ENCODE data around the gene CACNA1H. TPM values are rescaled to one million over a fixed set of nuclear protein-coding genes. Genes with fewer than 3 reads are reported as not detected.
"Not testable (repeated sequence)": the region's sequence is repeated elsewhere in the genome, so short reads cannot be mapped to it uniquely, and the experiment has no call there.

The CACNA1H gene
- total RNA-seq, 2 donors from 2014 or later, result 67.3 to 79.2 TPM

DNA sequence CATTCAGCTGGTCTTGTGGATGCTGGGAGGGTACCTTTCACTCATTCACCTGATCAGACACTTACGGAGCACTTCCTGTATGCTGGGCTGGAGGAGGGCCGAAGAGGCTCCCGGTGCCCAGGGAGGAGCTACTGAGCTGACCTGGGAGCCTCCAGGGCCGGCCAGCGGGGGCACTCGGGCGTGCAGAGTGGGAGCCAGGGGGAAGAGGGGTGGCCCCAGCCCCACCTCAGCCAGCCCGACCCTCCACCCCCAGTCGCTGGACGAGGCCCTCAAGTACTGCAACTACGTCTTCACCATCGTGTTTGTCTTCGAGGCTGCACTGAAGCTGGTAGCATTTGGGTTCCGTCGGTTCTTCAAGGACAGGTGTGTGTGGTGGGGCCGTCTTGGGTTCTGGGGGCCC, 61.8 kb downstream of the CACNA1H start:
- intact Hi-C loops (cut with DNase I), result no loop called here

GRCh38 chr16:1215574-1216295, 62.8 kb downstream of the CACNA1H start:
- intact Hi-C loops (cut with DNase I), result no loop called here
- DNase-seq (ENCODE audit: low spot score), result no peak

More for the DNA sequence above, 61.8 kb downstream of the CACNA1H start:
- DNase-seq (ENCODE audit: low spot score), result no peak

DNA sequence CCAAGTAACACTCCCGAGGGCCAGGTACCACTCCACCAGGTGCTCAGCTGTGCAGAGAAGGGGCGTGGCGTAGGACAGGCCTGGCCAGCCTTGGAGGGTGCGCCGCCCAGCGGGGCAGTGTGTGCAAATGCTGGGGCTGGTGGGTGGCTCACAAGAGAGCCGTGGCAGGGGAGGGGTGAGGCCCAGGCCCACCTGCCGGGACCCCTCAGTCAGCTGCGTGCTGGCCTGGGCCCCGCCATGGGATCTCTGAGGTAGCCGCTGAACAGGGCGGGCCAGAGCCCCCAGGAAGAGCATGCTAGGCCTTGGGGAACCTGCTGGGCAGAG, 63.4 kb downstream of the CACNA1H start:
- intact Hi-C loops (cut with DNase I), result no loop called here
- DNase-seq (ENCODE audit: low spot score), result no peak

- DNase-seq (ENCODE audit: low spot score), result no peak
- intact Hi-C loops (cut with DNase I), result no loop called here
These were observed 63.9 kb downstream of the CACNA1H start for GRCh38 chr16:1216681-1217400.

DNA sequence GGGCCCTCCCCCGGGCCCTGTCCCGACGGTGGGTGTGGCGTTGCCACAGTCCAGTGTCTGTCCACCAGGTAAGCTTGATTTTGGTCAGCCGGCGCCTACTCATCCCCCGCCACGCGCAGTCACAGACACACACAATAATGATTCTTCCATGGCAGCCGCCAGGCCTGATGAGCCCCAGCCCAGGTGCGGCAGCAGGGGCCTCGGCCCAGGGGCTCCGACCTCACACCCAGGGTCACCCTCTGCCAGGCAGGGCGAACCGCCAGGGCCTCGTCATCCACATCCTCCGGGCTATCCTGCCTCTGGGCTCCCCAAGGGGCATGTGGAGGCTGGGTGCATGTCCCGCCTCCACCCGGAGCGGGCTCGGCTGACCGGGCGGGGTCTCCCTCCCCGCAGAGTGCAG, 64.6 kb downstream of the CACNA1H start:
- intact Hi-C loops (cut with DNase I), result no loop called here
- no peak for DNase-seq (ENCODE audit: low spot score)

DNA sequence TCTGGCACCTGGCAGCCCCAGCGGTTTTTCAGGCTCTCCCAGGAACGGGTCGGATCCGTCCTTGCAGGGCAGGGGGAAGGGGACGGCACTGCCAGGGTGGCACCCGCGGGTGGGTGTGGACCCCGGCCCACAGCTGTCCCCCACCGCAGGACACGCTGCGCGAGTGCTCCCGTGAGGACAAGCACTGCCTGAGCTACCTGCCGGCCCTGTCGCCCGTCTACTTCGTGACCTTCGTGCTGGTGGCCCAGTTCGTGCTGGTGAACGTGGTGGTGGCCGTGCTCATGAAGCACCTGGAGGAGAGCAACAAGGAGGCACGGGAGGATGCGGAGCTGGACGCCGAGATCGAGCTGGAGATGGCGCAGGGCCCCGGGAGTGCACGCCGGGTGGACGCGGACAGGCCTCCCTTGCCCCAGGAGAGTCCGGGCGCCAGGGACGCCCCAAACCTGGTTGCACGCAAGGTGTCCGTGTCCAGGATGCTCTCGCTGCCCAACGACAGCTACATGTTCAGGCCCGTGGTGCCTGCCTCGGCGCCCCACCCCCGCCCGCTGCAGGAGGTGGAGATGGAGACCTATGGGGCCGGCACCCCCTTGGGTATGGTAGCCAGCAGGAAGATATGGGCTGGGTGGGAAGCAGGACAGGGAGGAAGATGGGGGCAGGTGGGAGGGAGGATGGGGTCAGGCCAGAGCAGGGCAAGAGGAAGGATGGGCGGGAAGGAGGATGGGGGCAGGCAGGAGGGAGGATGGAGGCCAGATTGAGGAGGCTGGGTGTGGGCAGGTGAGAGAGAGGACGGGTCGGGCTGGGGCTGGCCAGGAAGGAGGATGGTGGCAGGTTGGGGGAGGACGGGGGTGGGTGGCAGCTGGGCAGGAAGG, 65.4 kb downstream of the CACNA1H start:
- intact Hi-C loops (cut with DNase I), result no loop called here
- no peak for DNase-seq (ENCODE audit: low spot score)

- DNase-seq (ENCODE audit: low spot score), result no peak
- intact Hi-C loops (cut with DNase I), result loop anchor here in 1 of 2 donors (1.0 kb wide), 1 partner anchor 455 kb away; no protein-coding TSS in a partner anchor
These were observed 66.2 kb downstream of the CACNA1H start for GRCh38 chr16:1218930-1219611.

GRCh38 chr16:1220098-1220728, 67.3 kb downstream of the CACNA1H start:
- DNase-seq (ENCODE audit: low spot score), result no peak
- intact Hi-C loops (cut with DNase I), result no loop called here

- intact Hi-C loops (cut with DNase I), result no loop called here
- DNase-seq (ENCODE audit: low spot score), result no peak
These were observed 68.1 kb downstream of the CACNA1H start for GRCh38 chr16:1220841-1221627.

- intact Hi-C loops (cut with DNase I), result no loop called here
- no peak for DNase-seq (ENCODE audit: low spot score)
These were observed 69.0 kb downstream of the CACNA1H start for GRCh38 chr16:1221628-1222552.

- intact Hi-C loops (cut with DNase I), result no loop called here
- no peak for DNase-seq (ENCODE audit: low spot score)
These were observed 69.8 kb downstream of the CACNA1H start for GRCh38 chr16:1222553-1223354.

DNA sequence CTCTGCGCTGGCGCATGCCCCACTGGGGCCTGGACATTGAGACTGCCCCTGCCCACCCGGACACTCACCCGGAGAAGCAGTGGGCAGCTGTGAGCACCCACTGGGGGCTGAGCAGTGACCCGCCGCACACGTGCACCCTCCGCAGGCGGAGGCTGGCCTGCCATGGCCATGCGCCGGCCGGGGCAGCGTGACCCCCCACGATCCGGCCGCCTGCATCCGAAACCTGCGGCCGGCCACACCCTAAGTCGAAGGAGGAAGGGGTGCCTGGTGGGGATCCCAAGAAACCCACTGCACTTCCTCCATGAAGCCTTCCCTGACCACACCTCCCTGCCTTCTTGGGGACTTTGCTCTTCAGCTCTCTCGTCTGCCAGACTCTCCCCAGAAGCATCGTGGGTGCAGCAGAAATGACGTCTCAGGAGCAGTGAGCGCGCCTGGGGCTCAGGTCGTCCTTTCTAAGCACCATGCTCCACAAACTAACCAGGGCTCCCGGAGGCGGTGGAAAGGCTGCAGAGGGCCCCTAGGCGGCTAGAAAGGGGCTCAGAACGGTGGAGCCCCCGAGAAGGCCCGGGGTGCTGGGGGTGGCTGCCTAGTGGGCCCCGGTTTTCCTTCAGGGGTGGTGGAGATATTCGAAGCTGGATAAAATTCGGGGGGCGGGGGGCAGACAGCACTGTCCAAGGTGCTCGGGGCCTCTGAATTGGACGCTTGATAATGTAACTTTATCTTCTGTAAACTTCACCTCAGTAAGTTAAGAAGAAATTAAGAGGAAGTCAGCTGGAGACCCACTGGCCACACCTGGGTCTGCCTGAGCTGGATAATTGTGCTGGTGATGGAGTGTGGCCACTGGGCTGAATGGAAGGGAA, 70.7 kb downstream of the CACNA1H start:
- intact Hi-C loops (cut with DNase I), result no loop called here
- no peak for DNase-seq (ENCODE audit: low spot score)

GRCh38 chr16:1224558-1224957, 71.7 kb downstream of the CACNA1H start:
- intact Hi-C loops (cut with DNase I), result no loop called here
- no peak for DNase-seq (ENCODE audit: low spot score)

- intact Hi-C loops (cut with DNase I), result no loop called here
- DNase-seq (ENCODE audit: low spot score), result no peak
These were observed 72.1 kb downstream of the CACNA1H start, which contains the start of gene TPSG1 for GRCh38 chr16:1225051-1225451. Gene TPSG1, minus strand, starts transcription at chr16:1225268. Its CDS starts 16 bp downstream, at chr16:1225252.

DNA sequence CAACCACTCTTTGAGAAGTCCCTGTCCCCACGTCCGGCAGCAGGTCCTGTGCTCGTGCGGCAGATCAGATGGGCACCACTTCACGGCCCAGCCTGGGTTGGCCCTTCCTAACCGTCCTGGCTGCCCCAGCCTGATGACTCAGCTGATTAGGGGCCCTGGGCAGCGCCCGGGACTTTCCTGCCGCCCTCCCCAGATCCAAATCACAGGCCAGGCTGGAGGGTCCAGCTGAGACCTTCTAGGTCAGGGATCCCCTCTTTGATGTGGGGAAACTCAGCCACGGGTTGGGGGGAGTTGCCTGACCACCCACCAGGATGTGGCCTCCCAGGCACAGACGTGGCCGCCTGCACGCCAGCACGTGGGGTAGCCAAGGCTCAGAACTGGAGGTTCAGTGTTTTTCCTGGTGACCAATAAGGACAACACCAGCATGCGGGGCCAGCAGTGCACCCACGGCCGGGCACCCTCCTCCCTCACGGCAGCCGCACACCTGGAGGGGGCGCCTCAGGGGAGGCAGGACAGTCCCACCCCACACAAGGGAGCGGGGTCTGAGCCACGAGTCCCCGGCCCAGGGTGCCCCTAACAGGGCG, 72.9 kb downstream of the CACNA1H start:
- intact Hi-C loops (cut with DNase I); DNase-seq (ENCODE audit: low spot score): not testable (repeated sequence)

Measured in posterior vena cava (tissue), 2 donors.